Osteoblast (primary cell): ENCODE data around the gene NRG3. TPM values are rescaled to one million over a fixed set of nuclear protein-coding genes. Genes with fewer than 3 reads are reported as not detected.

ENCODE experiments used
- DNase-seq: peaks from one replicate; pipeline ENCODE4 v3.0.0; 2011; ENCODE audit warnings: low spot score, mixed read lengths; ENCODE audit not compliant: insufficient read length; ENCODE audit errors: missing footprints
- H2AFZ ChIP-seq: 2 replicates; pipeline ENCODE4 v1.6.0; 2011; ENCODE audit warnings: mild to moderate bottlenecking, low read length
- H3K27ac ChIP-seq: 2 replicates; pipeline ENCODE4 v1.5.1; 2011; ENCODE audit warnings: mild to moderate bottlenecking, low read depth, low read length, moderate library complexity
- H3K27me3 ChIP-seq: 2 replicates; pipeline ENCODE4 v1.6.0; 2012; ENCODE audit warnings: mild to moderate bottlenecking, control low read depth, inconsistent platforms, low read length, moderate library complexity; ENCODE audit not compliant: insufficient read depth
- H3K36me3 ChIP-seq: 2 replicates; pipeline ENCODE4 v1.5.1; 2011; ENCODE audit warnings: mild to moderate bottlenecking, low read length, control low read depth, moderate library complexity; ENCODE audit not compliant: insufficient read depth
- H3K4me1 ChIP-seq: 2 replicates; pipeline ENCODE4 v1.5.1; 2011; ENCODE audit warnings: mild to moderate bottlenecking, low read length, control low read depth, moderate library complexity; ENCODE audit not compliant: insufficient read depth
- H3K4me2 ChIP-seq: 2 replicates; pipeline ENCODE4 v1.6.0; 2011; ENCODE audit warnings: mild to moderate bottlenecking, low read length; ENCODE audit not compliant: insufficient read depth
- H3K4me3 ChIP-seq: fragments of 200-600 bp; sonication (generic); 3 replicates; pipeline ENCODE4 v1.5.1; 2012; ENCODE audit warnings: mild to moderate bottlenecking, low read length, inconsistent platforms; ENCODE audit not compliant: insufficient read depth
- H3K79me2 ChIP-seq: 2 replicates; pipeline ENCODE4 v1.6.0; 2012; ENCODE audit warnings: mild to moderate bottlenecking, low read length, control low read depth, inconsistent platforms; ENCODE audit not compliant: insufficient read depth
- H3K9me3 ChIP-seq: 2 replicates; pipeline ENCODE4 v1.5.1; 2011; ENCODE audit warnings: low read depth, low read length, control low read depth
- H4K20me1 ChIP-seq: 2 replicates; pipeline ENCODE4 v1.6.0; 2012; ENCODE audit warnings: mild to moderate bottlenecking, low read length, control low read depth; ENCODE audit not compliant: insufficient read depth
- total RNA-seq: library from RNA; depleted of rRNA; stranded (reverse); fragments of >200 nt; gene quantifications from 2 replicates; pipeline ENCODE4 v1.2.3, GENCODE V29; 2012
- TF ChIP-seq, protein P1 (sequence below): IDR thresholded peaks from 2 replicates; pipeline ENCODE4 v1.5.1; 2011; ENCODE audit warnings: mild to moderate bottlenecking, low read depth, low read length, moderate library complexity; ENCODE audit errors: extremely low read depth

NRG3 gene
- total RNA-seq, 1 donor = not detected

DNA sequence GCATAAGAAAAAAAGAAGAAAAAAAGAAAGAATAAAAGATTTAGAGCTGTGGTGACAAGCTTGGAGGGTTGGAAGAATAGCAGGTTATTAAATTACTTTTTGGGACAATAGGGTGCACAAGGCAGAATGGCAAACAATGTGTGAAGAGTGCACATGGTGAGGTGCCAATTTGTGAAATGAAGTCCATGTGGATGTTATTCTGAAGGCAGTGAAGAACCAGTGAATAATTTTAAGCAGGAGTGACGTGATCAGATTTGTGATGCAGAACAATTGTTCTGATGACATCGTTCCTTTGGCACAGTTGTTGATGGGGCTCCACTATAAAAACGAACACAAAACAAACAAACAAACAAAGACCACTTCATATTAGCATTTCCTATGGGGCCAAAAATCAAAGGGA, 700.3 kb downstream of the NRG3 start:
- no peaks in the 10 kb centered on the region for H4K20me1 ChIP-seq
- no peaks in the 10 kb centered on the region for H3K4me1 ChIP-seq
- no peaks in the 10 kb centered on the region for H3K9me3 ChIP-seq
- no peak overlapping the region for H3K4me2 ChIP-seq
- H3K4me3 ChIP-seq = no peak overlapping the region
- no peaks in the 10 kb centered on the region for H3K36me3 ChIP-seq
- DNase-seq = no peak
- H2AFZ ChIP-seq = no peak overlapping the region
- no peaks in the 10 kb centered on the region for H3K79me2 ChIP-seq
- no peaks in the 10 kb centered on the region for H3K27me3 ChIP-seq
- TF ChIP-seq, protein P1, sequence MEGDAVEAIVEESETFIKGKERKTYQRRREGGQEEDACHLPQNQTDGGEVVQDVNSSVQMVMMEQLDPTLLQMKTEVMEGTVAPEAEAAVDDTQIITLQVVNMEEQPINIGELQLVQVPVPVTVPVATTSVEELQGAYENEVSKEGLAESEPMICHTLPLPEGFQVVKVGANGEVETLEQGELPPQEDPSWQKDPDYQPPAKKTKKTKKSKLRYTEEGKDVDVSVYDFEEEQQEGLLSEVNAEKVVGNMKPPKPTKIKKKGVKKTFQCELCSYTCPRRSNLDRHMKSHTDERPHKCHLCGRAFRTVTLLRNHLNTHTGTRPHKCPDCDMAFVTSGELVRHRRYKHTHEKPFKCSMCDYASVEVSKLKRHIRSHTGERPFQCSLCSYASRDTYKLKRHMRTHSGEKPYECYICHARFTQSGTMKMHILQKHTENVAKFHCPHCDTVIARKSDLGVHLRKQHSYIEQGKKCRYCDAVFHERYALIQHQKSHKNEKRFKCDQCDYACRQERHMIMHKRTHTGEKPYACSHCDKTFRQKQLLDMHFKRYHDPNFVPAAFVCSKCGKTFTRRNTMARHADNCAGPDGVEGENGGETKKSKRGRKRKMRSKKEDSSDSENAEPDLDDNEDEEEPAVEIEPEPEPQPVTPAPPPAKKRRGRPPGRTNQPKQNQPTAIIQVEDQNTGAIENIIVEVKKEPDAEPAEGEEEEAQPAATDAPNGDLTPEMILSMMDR = no peak
- no peak overlapping the region for H3K27ac ChIP-seq

GRCh38 chr10:82576093-82576492, 701.1 kb downstream of the NRG3 start:
- no peaks in the 10 kb centered on the region for H3K79me2 ChIP-seq
- H4K20me1 ChIP-seq = no peaks in the 10 kb centered on the region
- no peak for DNase-seq
- TF ChIP-seq, protein P1 = no peak
- H3K4me1 ChIP-seq = no peaks in the 10 kb centered on the region
- H3K4me3 ChIP-seq = no peak overlapping the region
- no peaks in the 10 kb centered on the region for H3K36me3 ChIP-seq
- no peaks in the 10 kb centered on the region for H3K9me3 ChIP-seq
- no peak overlapping the region for H3K27ac ChIP-seq
- no peaks in the 10 kb centered on the region for H3K27me3 ChIP-seq
- no peak overlapping the region for H2AFZ ChIP-seq
- H3K4me2 ChIP-seq = no peak overlapping the region

DNA sequence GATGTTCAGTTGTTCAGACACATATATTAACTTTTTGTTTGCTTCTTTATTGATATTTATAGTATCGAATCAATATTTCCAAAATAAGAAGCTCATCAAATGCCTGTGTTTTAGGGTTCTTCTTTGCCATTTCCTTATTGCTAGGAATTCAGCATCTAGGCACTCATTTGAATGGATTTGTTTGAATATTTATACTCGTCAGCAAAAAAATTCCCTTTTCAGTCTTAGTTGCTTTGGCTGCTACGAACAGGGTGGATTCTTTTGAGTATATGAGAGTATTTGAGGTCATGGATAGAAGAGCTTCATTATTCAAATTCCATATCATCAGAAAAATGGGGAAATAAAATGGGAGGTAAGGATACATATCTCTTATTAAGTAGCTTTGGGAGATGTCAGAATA, 706.9 kb downstream of the NRG3 start:
- no peaks in the 10 kb centered on the region for H4K20me1 ChIP-seq
- H3K79me2 ChIP-seq = no peaks in the 10 kb centered on the region
- no peaks in the 10 kb centered on the region for H3K27me3 ChIP-seq
- no peak overlapping the region for H3K27ac ChIP-seq
- no peaks in the 10 kb centered on the region for H3K4me1 ChIP-seq
- H3K4me2 ChIP-seq = no peak overlapping the region
- TF ChIP-seq, protein P1 = no peak
- no peaks in the 10 kb centered on the region for H3K36me3 ChIP-seq
- H2AFZ ChIP-seq = no peak overlapping the region
- no peaks in the 10 kb centered on the region for H3K9me3 ChIP-seq
- DNase-seq = no peak
- no peak overlapping the region for H3K4me3 ChIP-seq

GRCh38 chr10:82591421-82591820, 716.4 kb downstream of the NRG3 start:
- no peak overlapping the region for H3K4me3 ChIP-seq
- no peak overlapping the region for H3K27ac ChIP-seq
- H4K20me1 ChIP-seq = no peaks in the 10 kb centered on the region
- H3K4me1 ChIP-seq = no peaks in the 10 kb centered on the region
- DNase-seq = no peak
- no peaks in the 10 kb centered on the region for H3K36me3 ChIP-seq
- H3K79me2 ChIP-seq = no peaks in the 10 kb centered on the region
- H3K27me3 ChIP-seq = no peaks in the 10 kb centered on the region
- no peak overlapping the region for H3K4me2 ChIP-seq
- H2AFZ ChIP-seq = no peak overlapping the region
- TF ChIP-seq, protein P1 = no peak
- no peaks in the 10 kb centered on the region for H3K9me3 ChIP-seq
